IMR-90 (cell line): ENCODE results near the gene NQO2. TPM values are rescaled to one million over a fixed set of nuclear protein-coding genes. Genes with fewer than 3 reads are reported as not detected.

ENCODE experiments used
- ATAC-seq: fragments of 200-7000 bp; cut with Tn5 transposase; 2 replicates; pipeline ENCODE4 v1.9.1; 2020; ENCODE audit warnings: low read depth, mild to moderate bottlenecking, moderate library complexity
- BruUV-seq: library from RNA; stranded (reverse); fragments of 400-500 nt; replicated peaks from 2 replicates; lab custom pipeline; 2021; lab: Mats Ljungman, UMichigan
- CTCF ChIA-PET: fragments of 300-600 bp; formaldehyde crosslinking; extraction: SDS; loops from one replicate; lab custom pipeline; 2021; ENCODE audit warnings: antibody characterized with exemption; lab: Yijun Ruan, JAX
- POLR2A ChIA-PET: fragments of 300-600 bp; sonication (Branson Sonifier 250); formaldehyde crosslinking; loops from one replicate; lab custom pipeline; 2022; ENCODE audit warnings: antibody characterized with exemption; ENCODE audit not compliant: unreplicated experiment; lab: Charles Lee
- DNase-seq: peaks from one replicate; pipeline ENCODE4 v3.0.0; 2013
- H2AFZ ChIP-seq: replicated peaks from 2 replicates; pipeline ENCODE3; 2013; ENCODE audit warnings: low read length, mild to moderate bottlenecking; ENCODE audit not compliant: poor library complexity
- H2AK5ac ChIP-seq: 2 replicates; pipeline ENCODE4 v1.6.1; 2013; ENCODE audit warnings: low read depth, low read length, inconsistent platforms
- H2AK9ac ChIP-seq: replicated peaks from 2 replicates; pipeline ENCODE3; 2013; ENCODE audit warnings: mild to moderate bottlenecking, low read depth, low read length, moderate library complexity; ENCODE audit not compliant: poor library complexity
- H2BK120ac ChIP-seq: 2 replicates; pipeline ENCODE4 v1.6.1; 2013; ENCODE audit warnings: low read depth, low read length, inconsistent platforms
- H2BK15ac ChIP-seq: 3 replicates; pipeline ENCODE4 v1.6.1; 2013; ENCODE audit warnings: low read depth, low read length, inconsistent platforms
- H2BK20ac ChIP-seq: 2 replicates; pipeline ENCODE4 v1.6.1; 2013; ENCODE audit warnings: low read depth, mild to moderate bottlenecking, inconsistent platforms, low read length, moderate library complexity
- H2BK5ac ChIP-seq: 2 replicates; pipeline ENCODE4 v1.6.1; 2013; ENCODE audit warnings: mild to moderate bottlenecking, low read depth, low read length, inconsistent platforms; ENCODE audit not compliant: poor library complexity, severe bottlenecking
- H3K14ac ChIP-seq: replicated peaks from 2 replicates; pipeline ENCODE4 v1.6.1; 2013; ENCODE audit warnings: low read depth, low read length, inconsistent platforms
- H3K18ac ChIP-seq: 2 replicates; pipeline ENCODE4 v1.6.1; 2013; ENCODE audit warnings: low read depth, low read length, control low read depth
- H3K23ac ChIP-seq: 2 replicates; pipeline ENCODE4 v1.6.1; 2013; ENCODE audit warnings: low read depth, low read length, inconsistent platforms
- H3K27ac ChIP-seq: 2 replicates; pipeline ENCODE4 v1.5.1; 2013; ENCODE audit warnings: mild to moderate bottlenecking, control low read depth, low read length; ENCODE audit not compliant: insufficient read depth
- H3K27me3 ChIP-seq: 2 replicates; pipeline ENCODE4 v1.6.1; 2013; ENCODE audit warnings: low read length; ENCODE audit not compliant: control insufficient read depth, insufficient read depth
- H3K36me3 ChIP-seq: 2 replicates; pipeline ENCODE4 v1.6.1; 2013; ENCODE audit warnings: low read length, mixed read lengths; ENCODE audit not compliant: control insufficient read depth, insufficient read depth
- H3K4ac ChIP-seq: 2 replicates; pipeline ENCODE4 v1.6.1; 2013; ENCODE audit warnings: low read depth, low read length, inconsistent platforms
- H3K4me1 ChIP-seq: 2 replicates; pipeline ENCODE4 v1.6.1; 2013; ENCODE audit warnings: low read length, mixed read lengths; ENCODE audit not compliant: control insufficient read depth, insufficient read depth
- H3K4me2 ChIP-seq: 2 replicates; pipeline ENCODE4 v1.6.1; 2013; ENCODE audit warnings: low read depth, mild to moderate bottlenecking, control low read depth, low read length, moderate library complexity
- H3K4me3 ChIP-seq: 2 replicates; pipeline ENCODE4 v1.5.1; 2013; ENCODE audit warnings: low read depth, mild to moderate bottlenecking, control low read depth, low read length, moderate library complexity; ENCODE audit not compliant: insufficient read depth
- H3K56ac ChIP-seq: 2 replicates; pipeline ENCODE4 v1.6.1; 2013; ENCODE audit warnings: low read length, inconsistent platforms; ENCODE audit not compliant: insufficient read depth; ENCODE audit errors: extremely low read depth
- H3K79me1 ChIP-seq, 2 experiments: 2 replicates each; pipeline ENCODE4 v1.6.1; 2013; ENCODE audit warnings: low read length in 2 of 2, inconsistent platforms in 1 of 2, low read depth in 1 of 2
- H3K9ac ChIP-seq: 2 replicates; pipeline ENCODE4 v1.6.1; 2013; ENCODE audit warnings: low read depth, low read length, control low read depth
- H3K9me1 ChIP-seq: 2 replicates; pipeline ENCODE4 v1.6.1; 2013; ENCODE audit warnings: low read length, inconsistent platforms; ENCODE audit not compliant: insufficient read depth
- H3K9me3 ChIP-seq: 2 replicates; pipeline ENCODE4 v1.6.1; 2013; ENCODE audit warnings: low read length; ENCODE audit not compliant: control insufficient read depth, insufficient read depth
- H4K20me1 ChIP-seq: 2 replicates; pipeline ENCODE4 v1.6.1; 2013; ENCODE audit warnings: low read length, inconsistent platforms; ENCODE audit not compliant: insufficient read depth
- H4K5ac ChIP-seq: 2 replicates; pipeline ENCODE4 v1.6.1; 2013; ENCODE audit warnings: mild to moderate bottlenecking, low read depth, low read length, control low read depth
- H4K8ac ChIP-seq, 2 experiments: 2 replicates each; pipeline ENCODE4 v1.6.1; 2013; ENCODE audit warnings: low read depth in 2 of 2, low read length in 2 of 2, control low read depth in 1 of 2, inconsistent platforms in 1 of 2
- H4K91ac ChIP-seq: 2 replicates; pipeline ENCODE4 v1.6.1; 2013; ENCODE audit warnings: low read depth, low read length, inconsistent platforms; ENCODE audit not compliant: insufficient read depth
- CEBPB ChIP-seq: IDR thresholded peaks from 2 replicates; pipeline ENCODE4 v1.6.1; 2012; ENCODE audit warnings: low read depth, low read length, improper control_type of control experiment
- FOS ChIP-seq: fragments of 150-350 bp; IDR thresholded peaks from 2 replicates; pipeline ENCODE4 v1.6.1; 2016; ENCODE audit warnings: low read depth, low read length
- MAFK ChIP-seq: IDR thresholded peaks from 2 replicates; pipeline ENCODE4 v1.6.1; 2012; ENCODE audit warnings: low read depth, low read length, improper control_type of control experiment
- SMC3 ChIP-seq: fragments of 150-350 bp; IDR thresholded peaks from 2 replicates; pipeline ENCODE4 v1.6.1; 2016; ENCODE audit warnings: low read depth, mild to moderate bottlenecking, antibody characterized with exemption, low read length, moderate library complexity
- WGBS, 2 experiments: methylation state at CpG; one replicate each; pipeline versions ENCODE4 v1.1.5 to v1.1.7; 2013; ENCODE audit warnings: missing lambda C conversion rate in 2 of 2; ENCODE audit not compliant: insufficient read length in 1 of 2; ENCODE audit errors: extremely low coverage in 2 of 2; 5-methylcytosine and 5-hydroxymethylcytosine counted together
- dilution Hi-C: fragments of 300-500 bp; cut with HindIII; formaldehyde crosslinking; loops from one replicate; pipeline ENCODE4 v1.14.3; 2018; ENCODE audit warnings: low sequenced_read_pairs; ENCODE audit not compliant: unreplicated experiment
- in situ Hi-C: fragments of 300-500 bp; cut with MboI; formaldehyde crosslinking; loops from 3 replicates; pipeline ENCODE4 v1.14.3; 2019; ENCODE audit warnings: low sequenced_read_pairs, inconsistent platforms, mixed read lengths
- intact Hi-C: fragments of 100-400 bp; cut with micrococcal nuclease; formaldehyde crosslinking; loops from 2 replicates; pipeline ENCODE4 v1.10.0; 2022
- polyA plus RNA-seq, 3 experiments: library from polyadenylated mRNA; depleted of rRNA; stranded (reverse); fragments of >200 nt; gene quantifications; 2 replicates each; pipeline ENCODE4 v1.2.3, GENCODE V29; 2012; ENCODE audit warnings: low replicate concordance in 1 of 3
- total RNA-seq: library from RNA; depleted of rRNA; stranded (reverse); fragments of >200 nt; gene quantifications from 2 replicates; pipeline ENCODE4 v1.2.3, GENCODE V29; 2012
- TF ChIP-seq, protein P1 (sequence below): fragments of 150-350 bp; IDR thresholded peaks from 2 replicates; pipeline ENCODE4 v1.6.1; 2017; ENCODE audit warnings: mild to moderate bottlenecking, antibody characterized with exemption, low read length, low read depth

NQO2 gene
- total and polyA plus RNA-seq, 2 of the 4 experiments (the other 2 are of a cell fraction): 42.5 to 72.1 TPM

- peak overlapping the region; percentile 100 for H2BK5ac ChIP-seq
- no peaks in the 10 kb centered on the region for H3K36me3 ChIP-seq
- peak overlapping the region; percentile 78 to 100 for H4K8ac ChIP-seq
- H3K4me3 ChIP-seq: peak overlapping the region; percentile 72
- peak overlapping the region; percentile 99 for H3K18ac ChIP-seq
- H3K9me3 ChIP-seq: no peaks in the 10 kb centered on the region
- H4K91ac ChIP-seq: peak overlapping the region; percentile 100
- H4K5ac ChIP-seq: peak overlapping the region; percentile 100
- H3K9me1 ChIP-seq: peaks cover 15% of the 10 kb centered on the region
- H3K4me1 ChIP-seq: peaks cover 14% of the 10 kb centered on the region
- ATAC-seq (no peak), DNase-seq (no peak)
- peaks cover 0 to 10% of the 10 kb centered on the region in 2 experiments; a peak in 1 of 4 replicates for H3K79me1 ChIP-seq
- H3K4me2 ChIP-seq: peak overlapping the region; percentile 91
- H2BK20ac ChIP-seq: peak overlapping the region; percentile 97; the same call in 1 of the 2 replicates
- H3K56ac ChIP-seq: peak overlapping the region; percentile 100
- H2AK9ac ChIP-seq: peak overlapping the region; percentile 68
- H2AK5ac ChIP-seq: peak overlapping the region; percentile 99
- H4K20me1 ChIP-seq: no peaks in the 10 kb centered on the region
- H3K23ac ChIP-seq: peak overlapping the region; percentile 100
- in situ Hi-C loops: loop anchor here (10.0 kb wide), 2 partner anchors 64 to 264 kb away; partner anchors contain the start of gene PSMG4
- H3K4ac ChIP-seq: peak overlapping the region; percentile 100
- CTCF ChIA-PET: interaction anchor here (0.6 to 3.1 kb wide), 5 partner anchors 11 to 144 kb away, joined by 4 to 37 read pairs (median 5); no protein-coding TSS in a partner anchor
- H3K27ac ChIP-seq: peak overlapping the region; percentile 98
- no peaks in the 10 kb centered on the region for H3K27me3 ChIP-seq
- intact Hi-C loops: no loop called here
- 1% methylated on average over 10 of the region's 19 CpGs; no CpG with 5 or more reads in 1 of the 2 experiments for WGBS, 2 experiments
- dilution Hi-C loops: no loop called here
- peak overlapping the region; percentile 100 for H3K14ac ChIP-seq
- no TSS peak for BruUV-seq
- H2BK15ac ChIP-seq: peak overlapping the region; percentile 91; the same call in 2 of the 3 replicates
- peak overlapping the region; percentile 60 for H2AFZ ChIP-seq
- TF ChIP-seq, protein P1, sequence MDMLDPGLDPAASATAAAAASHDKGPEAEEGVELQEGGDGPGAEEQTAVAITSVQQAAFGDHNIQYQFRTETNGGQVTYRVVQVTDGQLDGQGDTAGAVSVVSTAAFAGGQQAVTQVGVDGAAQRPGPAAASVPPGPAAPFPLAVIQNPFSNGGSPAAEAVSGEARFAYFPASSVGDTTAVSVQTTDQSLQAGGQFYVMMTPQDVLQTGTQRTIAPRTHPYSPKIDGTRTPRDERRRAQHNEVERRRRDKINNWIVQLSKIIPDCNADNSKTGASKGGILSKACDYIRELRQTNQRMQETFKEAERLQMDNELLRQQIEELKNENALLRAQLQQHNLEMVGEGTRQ: no peak
- TF ChIP-seq MAFK: peak; percentile 93
- TF ChIP-seq SMC3: no peak
- 0 out of 2 replicates have a peak, but pooled peaks have one; percentile 18 for TF ChIP-seq CEBPB
- no peak for TF ChIP-seq FOS
- peak overlapping the region; percentile 99 for H3K9ac ChIP-seq
- POLR2A ChIA-PET: interaction anchor here (0.9 to 1.2 kb wide), 3 partner anchors 11 to 199 kb away, joined by 3 to 8 read pairs (median 3); no protein-coding TSS in a partner anchor
- H2BK120ac ChIP-seq: peak overlapping the region; percentile 100
Observed at GRCh38 chr6:2990248-2990931, 9.3 kb upstream of the NQO2 start.
